OCI-LY7 (cell line): ENCODE measurements around the gene C4BPA. TPM values are rescaled to one million over a fixed set of nuclear protein-coding genes. Genes with fewer than 3 reads are reported as not detected.

Experiments
- BruUV-seq: library from RNA; stranded (reverse); fragments of 400-500 nt; replicated peaks from 2 replicates; lab custom pipeline; 2021; lab: Mats Ljungman, UMichigan
- CTCF ChIA-PET: fragments of 300-600 bp; sonication (Branson Sonifier 250); formaldehyde crosslinking; loops from one replicate; lab custom pipeline; 2022; ENCODE audit warnings: antibody characterized with exemption; ENCODE audit not compliant: unreplicated experiment; lab: Charles Lee
- POLR2A ChIA-PET: fragments of 300-600 bp; sonication (Branson Sonifier 250); formaldehyde crosslinking; loops from one replicate; lab custom pipeline; 2022; ENCODE audit warnings: antibody characterized with exemption; lab: Charles Lee
- DNase-seq: peaks from one replicate; pipeline ENCODE4 v3.0.0-alpha.2; 2015; ENCODE audit warnings: low spot score
- H2AFZ ChIP-seq: fragments of 200-600 bp; sonication (generic), shearing (Covaris generic); 2 replicates; pipeline ENCODE4 v1.6.1; 2014; ENCODE audit warnings: mild to moderate bottlenecking, antibody characterized with exemption, low read length, moderate library complexity
- H3K27ac ChIP-seq: fragments of 200-600 bp; sonication (generic); 2 replicates; pipeline ENCODE4 v1.5.1; 2014; ENCODE audit warnings: mixed run types, low read depth, mild to moderate bottlenecking, moderate library complexity, low read length, inconsistent platforms; ENCODE audit not compliant: poor library complexity, severe bottlenecking
- H3K36me3 ChIP-seq: fragments of 200-600 bp; sonication (generic); 2 replicates; pipeline ENCODE4 v1.6.1; 2014; ENCODE audit warnings: mild to moderate bottlenecking, antibody characterized with exemption, low read length, moderate library complexity, mixed read lengths; ENCODE audit not compliant: insufficient read depth
- H3K4me1 ChIP-seq: fragments of 200-600 bp; sonication (generic); 2 replicates; pipeline ENCODE4 v1.5.1; 2014; ENCODE audit warnings: mild to moderate bottlenecking, low read length; ENCODE audit not compliant: insufficient read depth, poor library complexity, severe bottlenecking
- H3K4me2 ChIP-seq: fragments of 200-600 bp; sonication (generic); 2 replicates; pipeline ENCODE4 v1.6.1; 2014; ENCODE audit warnings: mild to moderate bottlenecking, low read length
- H3K4me3 ChIP-seq: fragments of 200-600 bp; sonication (generic); 2 replicates; pipeline ENCODE4 v1.5.1; 2014; ENCODE audit warnings: mild to moderate bottlenecking, low read depth, low read length; ENCODE audit not compliant: poor library complexity, severe bottlenecking
- H3K79me2 ChIP-seq: fragments of 200-600 bp; sonication (generic); 2 replicates; pipeline ENCODE4 v1.6.1; 2016; ENCODE audit warnings: low read depth, mild to moderate bottlenecking, low read length, moderate library complexity, mixed read lengths; ENCODE audit not compliant: insufficient read depth
- H3K9me2 ChIP-seq: fragments of 200-600 bp; sonication (generic); 2 replicates; pipeline ENCODE4 v1.6.1; 2016; ENCODE audit warnings: mild to moderate bottlenecking, low read length, mixed read lengths; ENCODE audit not compliant: insufficient read depth
- H3K9me3 ChIP-seq: fragments of 200-600 bp; sonication (generic); 2 replicates; pipeline ENCODE4 v1.6.1; 2014; ENCODE audit warnings: mild to moderate bottlenecking, mixed run types, low read length, mixed read lengths
- H4K20me1 ChIP-seq: fragments of 200-600 bp; sonication (generic); 2 replicates; pipeline ENCODE4 v1.6.1; 2014; ENCODE audit warnings: mild to moderate bottlenecking, antibody characterized with exemption, low read length, moderate library complexity, mixed read lengths; ENCODE audit not compliant: insufficient read depth
- CTCF ChIP-seq: fragments of 200-600 bp; sonication (generic); conservative IDR thresholded peaks from 2 replicates; pipeline ENCODE4 v1.5.1; 2014; ENCODE audit warnings: mild to moderate bottlenecking, antibody characterized with exemption, low read length, moderate library complexity, mixed read lengths
- EZH2phosphoT487 ChIP-seq: fragments of 200-600 bp; sonication (generic); IDR thresholded peaks from 2 replicates; pipeline ENCODE4 v1.6.1; 2018; ENCODE audit warnings: low read depth, borderline replicate concordance, mild to moderate bottlenecking, mixed run types, antibody characterized with exemption, low read length, moderate library complexity, mixed read lengths
- intact Hi-C: fragments of 100-400 bp; cut with micrococcal nuclease; formaldehyde crosslinking; loops from one replicate; pipeline ENCODE4 v1.10.0; 2022; ENCODE audit not compliant: unreplicated experiment
- total RNA-seq, 2 experiments: library from RNA; depleted of rRNA in 1 of 2; stranded (reverse); fragments of >200 nt in 1 of 2; shearing (Covaris generic) in 1 of 2; gene quantifications; 2 replicates each; pipeline ENCODE4 v1.2.3, GENCODE V29; 2014 to 2022

C4BPA gene
- total RNA-seq, 2 experiments from 2014 or later, result not detected

GRCh38 chr1:207064561-207064960 is 39.5 kb upstream of the C4BPA start:
- H4K20me1 ChIP-seq, result no peaks in the 10 kb centered on the region
- TF ChIP-seq EZH2phosphoT487, result no peak
- no peak for TF ChIP-seq CTCF
- H2AFZ ChIP-seq, result no peak overlapping the region
- H3K79me2 ChIP-seq, result no peaks in the 10 kb centered on the region
- POLR2A ChIA-PET, result no interaction called here
- H3K4me2 ChIP-seq, result no peak overlapping the region
- no peaks in the 10 kb centered on the region for H3K9me2 ChIP-seq
- BruUV-seq, result no TSS peak
- H3K36me3 ChIP-seq, result peaks cover 59% of the 10 kb centered on the region
- DNase-seq, result no peak
- CTCF ChIA-PET, result no interaction called here
- H3K9me3 ChIP-seq, result no peaks in the 10 kb centered on the region
- no peak overlapping the region for H3K27ac ChIP-seq
- intact Hi-C loops, result no loop called here
- peaks cover 2% of the 10 kb centered on the region for H3K4me1 ChIP-seq
- H3K4me3 ChIP-seq, result no peak overlapping the region

- ChIA-PET POLR2A (no interaction called here), CTCF (no interaction called here)
- TF ChIP-seq CTCF (no peak), EZH2phosphoT487 (no peak)
- H3K9me3 ChIP-seq, result no peaks in the 10 kb centered on the region
- H2AFZ ChIP-seq, result no peak overlapping the region
- intact Hi-C loops, result no loop called here
- no peaks in the 10 kb centered on the region for H3K79me2 ChIP-seq
- peaks cover 6% of the 10 kb centered on the region for H3K4me1 ChIP-seq
- no peak for DNase-seq
- BruUV-seq, result no TSS peak
- H3K27ac ChIP-seq, result no peak overlapping the region
- no peak overlapping the region for H3K4me2 ChIP-seq
- no peaks in the 10 kb centered on the region for H3K9me2 ChIP-seq
- H3K36me3 ChIP-seq, result peaks cover 63% of the 10 kb centered on the region
- H4K20me1 ChIP-seq, result no peaks in the 10 kb centered on the region
- H3K4me3 ChIP-seq, result no peak overlapping the region
These were observed 36.8 kb upstream of the C4BPA start for GRCh38 chr1:207067185-207067584.

- no peak overlapping the region for H3K4me2 ChIP-seq
- no peak overlapping the region for H2AFZ ChIP-seq
- no peaks in the 10 kb centered on the region for H3K79me2 ChIP-seq
- no peak for DNase-seq
- no peak overlapping the region for H3K4me3 ChIP-seq
- H3K27ac ChIP-seq, result no peak overlapping the region
- H4K20me1 ChIP-seq, result no peaks in the 10 kb centered on the region
- CTCF ChIA-PET, result no interaction called here
- intact Hi-C loops, result no loop called here
- POLR2A ChIA-PET, result interaction anchor here (2.0 kb wide), 1 partner anchor 15 kb away, joined by 5 read pairs; the partner anchor contains the start of gene PFKFB2
- peaks cover 58% of the 10 kb centered on the region for H3K36me3 ChIP-seq
- no peaks in the 10 kb centered on the region for H3K9me2 ChIP-seq
- no peaks in the 10 kb centered on the region for H3K9me3 ChIP-seq
- BruUV-seq, result no TSS peak
- peaks cover 6% of the 10 kb centered on the region for H3K4me1 ChIP-seq
- TF ChIP-seq CTCF (no peak), EZH2phosphoT487 (no peak)
These were observed 36.4 kb upstream of the C4BPA start for GRCh38 chr1:207067665-207068064.
